Measurements from ENCODE around the gene KREMEN1. TPM values are rescaled to one million over a fixed set of nuclear protein-coding genes. Genes with fewer than 3 reads are reported as not detected.

Gene KREMEN1
- total and polyA plus RNA-seq, 2 experiments from 2014 or later: 1.8 to 3.8 TPM

- no peak overlapping the region for H2AFZ ChIP-seq
- no peaks in the 10 kb centered on the region for H4K20me1 ChIP-seq (replicated peaks; ENCODE audit: insufficient read depth)
- no peaks in the 10 kb centered on the region; the same call in 1 of the 2 replicates for H3K9me2 ChIP-seq (ENCODE audit: insufficient read depth)
- peaks cover 6% of the 10 kb centered on the region for H3K27me3 Mint-ChIP-seq (ENCODE audit: insufficient read depth, low read depth, poor library complexity)
- DNase-seq (ENCODE audit: low spot score) (no peak), ATAC-seq (no peak)
- peaks cover 22% of the 10 kb centered on the region for H3K4me1 Mint-ChIP-seq
- no peaks in the 10 kb centered on the region for H3K27me3 ChIP-seq (ENCODE audit: insufficient read depth)
- TF ChIP-seq POLR2AphosphoS5 (IDR thresholded peaks at IDR 0.05; ENCODE audit: low read depth): no peak
- no peak for TF ChIP-seq NANOG (IDR thresholded peaks at IDR 0.05; ENCODE audit: borderline replicate concordance)
- no peak for TF ChIP-seq ZNF462 (CRISPR knock-in tag; IDR thresholded peaks at IDR 0.05)
- TF ChIP-seq ZNF114 (CRISPR knock-in tag; IDR thresholded peaks at IDR 0.05): no peak
- TF ChIP-seq STAT1 (IDR thresholded peaks at IDR 0.05; ENCODE audit: unreplicated experiment): no peak
- no peak for TF ChIP-seq JUNB (IDR thresholded peaks at IDR 0.05; ENCODE audit: unreplicated experiment)
- no peak for TF ChIP-seq EZH2phosphoT487 (IDR thresholded peaks at IDR 0.05; ENCODE audit: unreplicated experiment)
- no peak for TF ChIP-seq CREB1 (CRISPR knock-in tag; IDR thresholded peaks at IDR 0.05; ENCODE audit: low read depth)
- no peak for TF ChIP-seq ZNF331 (CRISPR knock-in tag; IDR thresholded peaks at IDR 0.05; ENCODE audit: low read depth)
- no peak for TF ChIP-seq CTCF (conservative IDR thresholded peaks at IDR 0.05; ENCODE audit: low read depth in 2 of 2)
- no peak for TF ChIP-seq EZH2 (IDR thresholded peaks at IDR 0.05; ENCODE audit: low read depth, unreplicated experiment)
- TF ChIP-seq REST (IDR thresholded peaks at IDR 0.05; ENCODE audit: unreplicated experiment): no peak
- no peak for TF ChIP-seq ETS1 (IDR thresholded peaks at IDR 0.05)
- no peak overlapping the region for H3K27ac Mint-ChIP-seq
- 0 out of 2 replicates have a peak, but pooled peaks cover 4% of the 10 kb centered on the region for H3F3A ChIP-seq (replicated peaks; ENCODE audit: low read depth)
- H3K36me3 ChIP-seq (ENCODE audit: insufficient read depth): peaks cover 3% of the 10 kb centered on the region; the same call in 1 of the 2 replicates
- peaks cover 26% of the 10 kb centered on the region for H3K4me1 ChIP-seq (ENCODE audit: insufficient read depth)
- no peaks in the 10 kb centered on the region for H3K79me2 ChIP-seq (replicated peaks; ENCODE audit: insufficient read depth)
- H3K36me3 Mint-ChIP-seq (ENCODE audit: low read depth): peaks cover 5% of the 10 kb centered on the region; the same call in 2 of the 3 replicates
- H3K4me3 ChIP-seq: no peak overlapping the region
- no peak overlapping the region for H3K4me2 ChIP-seq
- peaks cover under 1% of the 10 kb centered on the region; the same call in 1 of the 3 replicates for H3K9me3 Mint-ChIP-seq
- H3K4me3 Mint-ChIP-seq: no peak overlapping the region
- H3K27ac ChIP-seq (ENCODE audit: low read depth): no peak overlapping the region
Observed at GRCh38 chr22:29138556-29139305, 65.9 kb downstream of the KREMEN1 start.
